ENCODE results near the gene SAMD15. TPM values are rescaled to one million over a fixed set of nuclear protein-coding genes. Genes with fewer than 3 reads are reported as not detected.

The SAMD15 gene
- 6.3 and 8.5 TPM in 2 replicates for total RNA-seq

GRCh38 chr14:77376771-77377501 is at the start of gene SAMD15, which contains the start of gene TMED8:
Gene SAMD15 (plus strand): TSS chr14:77377379. CDS start chr14:77377419, 40 bp downstream.
Gene TMED8 (minus strand): TSS chr14:77377094. CDS start chr14:77377053, 41 bp downstream.

GRCh38 chr14:77423423-77423822 is 46.2 kb downstream of the SAMD15 start, which contains the start of gene NOXRED1:
Gene NOXRED1 (minus strand): TSS chr14:77423523. CDS start chr14:77422889, 634 bp downstream.

Other genes starting within 250 kb of the SAMD15 start
- gene ZDHHC22, start 235.6 kb upstream of the SAMD15 start, total RNA-seq = under 0.01 TPM in 1 of 2 replicates, not detected in the other
- gene TMEM63C, start 195.6 kb upstream of the SAMD15 start, total RNA-seq = not detected in 2 replicates
- gene NGB, start 106.2 kb upstream of the SAMD15 start, total RNA-seq = not detected in 2 replicates
- 7.7 and 8.0 TPM in 2 replicates for gene POMT2, start 56.5 kb upstream of the SAMD15 start, total RNA-seq
- 32.4 and 42.2 TPM in 2 replicates for gene GSTZ1, start 56.3 kb upstream of the SAMD15 start, total RNA-seq
- gene TMED8, start 285 bp upstream of the SAMD15 start, total RNA-seq = 12.4 and 12.6 TPM in 2 replicates
- gene NOXRED1, start 46.1 kb downstream of the SAMD15 start, total RNA-seq = 0.39 and 0.65 TPM in 2 replicates
- gene VIPAS39, start 80.2 kb downstream of the SAMD15 start, total RNA-seq = 27.7 and 33.2 TPM in 2 replicates
- 68.2 and 77.9 TPM in 2 replicates for gene AHSA1, start 80.7 kb downstream of the SAMD15 start, total RNA-seq
- gene ISM2, start 121.4 kb downstream of the SAMD15 start, total RNA-seq = 0.13 and 0.22 TPM in 2 replicates
- gene SPTLC2, start 239.3 kb downstream of the SAMD15 start, total RNA-seq = 60.4 and 71.3 TPM in 2 replicates

All from articular chondrocyte of knee joint (primary cell).